KMS-11 (cell line): ENCODE results near the gene CLTCL1.
"Not testable (repeated sequence)": the region's sequence is repeated elsewhere in the genome, so short reads cannot be mapped to it uniquely, and the experiment has no call there.

ENCODE experiments used
- H2AFZ ChIP-seq: fragments of 200-600 bp; sonication (generic); 2 replicates; pipeline ENCODE4 v1.6.1; 2016; ENCODE audit warnings: antibody characterized with exemption, mixed run types, low read depth
- H3K27ac ChIP-seq: fragments of 200-600 bp; sonication (generic); 2 replicates; pipeline ENCODE4 v1.6.1; 2016; ENCODE audit warnings: mild to moderate bottlenecking, mixed run types
- H3K27me3 ChIP-seq: fragments of 200-600 bp; sonication (generic); 2 replicates; pipeline ENCODE4 v1.6.1; 2017; ENCODE audit warnings: mild to moderate bottlenecking, low read depth, mixed run types, moderate library complexity; ENCODE audit not compliant: insufficient read depth
- H3K36me3 ChIP-seq: fragments of 200-600 bp; sonication (generic); 2 replicates; pipeline ENCODE4 v1.6.1; 2017; ENCODE audit warnings: mild to moderate bottlenecking, mixed run types; ENCODE audit not compliant: insufficient read depth
- H3K4me1 ChIP-seq: fragments of 200-600 bp; sonication (generic); 2 replicates; pipeline ENCODE4 v1.6.1; 2016; ENCODE audit warnings: mild to moderate bottlenecking, low read depth, mixed run types; ENCODE audit not compliant: poor library complexity, severe bottlenecking
- H3K4me2 ChIP-seq: fragments of 200-600 bp; sonication (generic); 2 replicates; pipeline ENCODE4 v1.7.0; 2016; ENCODE audit warnings: mild to moderate bottlenecking, mixed run types
- H3K4me3 ChIP-seq: fragments of 200-600 bp; sonication (generic); IDR thresholded peaks from 2 replicates; pipeline ENCODE4 v1.6.1; 2017; ENCODE audit warnings: low read depth, low read length, mixed read lengths; ENCODE audit not compliant: insufficient read depth
- H3K79me2 ChIP-seq: fragments of 200-600 bp; sonication (generic); 2 replicates; pipeline ENCODE4 v1.6.1; 2016; ENCODE audit warnings: low read depth, mixed run types; ENCODE audit not compliant: insufficient read depth
- H3K9ac ChIP-seq: fragments of 200-600 bp; sonication (generic); 2 replicates; pipeline ENCODE4 v1.6.1; 2016; ENCODE audit warnings: mild to moderate bottlenecking, mixed run types
- H4K20me1 ChIP-seq: fragments of 200-600 bp; sonication (generic); 2 replicates; pipeline ENCODE4 v1.6.1; 2016; ENCODE audit warnings: mild to moderate bottlenecking, mixed run types; ENCODE audit not compliant: insufficient read depth
- CTCF ChIP-seq: fragments of 200-600 bp; sonication (generic); conservative IDR thresholded peaks from 2 replicates; pipeline ENCODE4 v1.6.1; 2017; ENCODE audit warnings: low read depth, mild to moderate bottlenecking, antibody characterized with exemption, low read length, moderate library complexity, mixed read lengths

The CLTCL1 gene

DNA sequence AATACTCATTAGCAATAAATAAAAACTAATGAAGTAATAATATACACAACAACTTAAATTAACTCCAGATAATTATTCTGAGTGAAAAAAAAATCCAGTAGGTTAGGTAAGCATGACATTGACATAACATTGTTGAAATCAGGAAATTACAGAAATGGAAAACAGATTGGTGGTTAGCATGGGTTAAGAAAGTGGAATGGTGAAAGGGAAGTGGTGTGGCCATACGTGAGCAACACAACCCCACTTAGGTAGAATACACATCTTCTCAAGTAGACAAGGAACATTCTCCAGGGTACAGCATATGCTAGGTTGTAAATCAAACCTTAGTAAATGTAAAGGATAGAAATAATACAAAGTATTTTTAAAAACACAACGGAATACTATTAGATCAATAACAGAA, 30.2 kb upstream of the CLTCL1 start:
- Histone ChIP-seq H3K4me3 (no peak overlapping the region), H2AFZ (no peak overlapping the region), H3K4me2 (no peak overlapping the region), H3K4me1 (no peaks in the 10 kb centered on the region), H3K79me2 (no peaks in the 10 kb centered on the region), H3K9ac (no peak overlapping the region), H3K27me3 (no peaks in the 10 kb centered on the region), H4K20me1 (no peaks in the 10 kb centered on the region), H3K27ac (no peak overlapping the region), H3K36me3 (no peaks in the 10 kb centered on the region)
- TF ChIP-seq CTCF: no peak

GRCh38 chr22:19320136-19320535, 28.6 kb upstream of the CLTCL1 start:
- not testable (repeated sequence) for H3K4me3 ChIP-seq, H2AFZ ChIP-seq, H3K79me2 ChIP-seq, H3K27ac ChIP-seq, H4K20me1 ChIP-seq, H3K27me3 ChIP-seq, H3K36me3 ChIP-seq, H3K9ac ChIP-seq, H3K4me1 ChIP-seq, H3K4me2 ChIP-seq

DNA sequence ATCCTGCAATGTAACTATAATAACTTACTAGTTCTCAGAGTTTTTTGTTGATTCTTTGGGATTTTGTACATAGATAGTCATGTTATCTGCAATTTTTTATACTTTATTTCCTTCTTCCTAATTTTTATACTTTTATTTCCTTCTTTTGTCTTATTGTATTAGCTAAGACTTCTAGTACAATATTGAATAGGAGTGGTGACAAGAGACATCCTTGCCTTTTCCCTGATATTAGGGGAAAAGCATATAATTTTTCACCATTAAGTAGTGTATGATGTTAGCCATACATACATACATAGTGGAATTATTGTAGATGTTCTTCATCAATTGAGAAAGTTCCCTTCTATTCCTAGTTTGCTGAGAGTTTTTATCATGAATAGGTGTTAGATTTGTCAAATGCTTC, 27.8 kb upstream of the CLTCL1 start:
- no peak for TF ChIP-seq CTCF
- Histone ChIP-seq H2AFZ (no peak overlapping the region), H3K9ac (no peak overlapping the region), H3K4me2 (no peak overlapping the region), H3K27me3 (no peaks in the 10 kb centered on the region), H3K79me2 (no peaks in the 10 kb centered on the region), H4K20me1 (no peaks in the 10 kb centered on the region), H3K4me1 (no peaks in the 10 kb centered on the region), H3K36me3 (no peaks in the 10 kb centered on the region), H3K27ac (no peak overlapping the region), H3K4me3 (no peak overlapping the region)

DNA sequence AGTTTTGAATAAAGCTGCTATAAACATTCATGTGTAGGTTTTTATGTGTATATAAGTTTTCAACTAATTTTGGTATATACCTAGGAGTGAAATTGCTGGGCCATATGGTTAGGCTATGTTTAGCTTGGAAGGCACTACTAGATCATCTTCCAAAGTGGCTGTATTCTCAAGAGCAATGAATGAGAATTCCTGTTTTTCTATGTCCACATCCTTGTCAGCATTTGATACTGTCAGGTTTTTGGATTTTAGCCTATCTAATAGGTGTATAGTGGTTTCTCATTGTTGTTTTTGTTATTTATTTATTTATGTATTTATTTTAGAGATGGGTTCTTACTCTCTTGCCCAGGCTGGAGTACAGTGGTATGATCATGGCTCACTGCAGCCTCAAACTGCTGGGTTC, 26.3 kb upstream of the CLTCL1 start:
- Histone ChIP-seq H3K4me1 (no peaks in the 10 kb centered on the region), H4K20me1 (no peaks in the 10 kb centered on the region), H3K27me3 (no peaks in the 10 kb centered on the region), H3K36me3 (no peaks in the 10 kb centered on the region), H3K27ac (no peak overlapping the region), H3K4me2 (no peak overlapping the region), H3K9ac (no peak overlapping the region), H3K79me2 (no peaks in the 10 kb centered on the region), H3K4me3 (no peak overlapping the region), H2AFZ (no peak overlapping the region)
- no peak for TF ChIP-seq CTCF

GRCh38 chr22:19307872-19308271, 16.4 kb upstream of the CLTCL1 start:
- Histone ChIP-seq H3K27me3 (no peaks in the 10 kb centered on the region), H3K4me3 (no peak overlapping the region), H3K36me3 (no peaks in the 10 kb centered on the region), H3K79me2 (no peaks in the 10 kb centered on the region), H2AFZ (no peak overlapping the region), H3K4me1 (no peaks in the 10 kb centered on the region), H3K27ac (no peak overlapping the region), H3K4me2 (no peak overlapping the region), H3K9ac (no peak overlapping the region), H4K20me1 (no peaks in the 10 kb centered on the region)
- TF ChIP-seq CTCF: no peak

DNA sequence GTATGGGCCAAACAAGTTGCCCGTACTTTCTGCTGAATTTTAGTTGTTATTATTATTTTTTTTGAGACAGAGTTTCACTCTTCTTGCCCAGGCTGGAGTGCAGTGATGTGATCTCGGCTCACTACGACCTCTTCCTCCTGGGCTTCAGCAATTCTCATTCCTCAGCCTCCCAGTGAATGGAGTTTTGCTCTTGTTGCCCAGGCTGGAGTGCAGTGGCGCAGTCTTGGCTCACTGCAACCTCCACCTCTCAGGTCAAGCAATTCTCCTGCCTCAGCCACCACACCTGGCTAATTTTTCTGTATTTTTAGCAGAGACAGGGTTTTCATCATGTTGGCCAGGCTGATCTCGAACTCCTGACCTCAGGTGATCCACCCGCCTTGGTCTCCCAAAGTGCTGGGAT, 15.0 kb upstream of the CLTCL1 start:
- H3K27ac ChIP-seq, H3K4me1 ChIP-seq, H2AFZ ChIP-seq, H3K79me2 ChIP-seq, H3K4me2 ChIP-seq, H3K4me3 ChIP-seq, H4K20me1 ChIP-seq, H3K36me3 ChIP-seq, H3K27me3 ChIP-seq, H3K9ac ChIP-seq: not testable (repeated sequence)
